ENCODE data around the gene PHACTR4.

The PHACTR4 gene

GRCh38 chr1:28480308-28480707 lies 110.8 kb downstream of the PHACTR4 start:
- Histone ChIP-seq H4K20me1 (ENCODE audit: control insufficient read depth, insufficient read depth, low read depth, low read length) (no peaks in the 10 kb centered on the region), H3K36me3 (ENCODE audit: control insufficient read depth, low read length) (peaks cover 29% of the 10 kb centered on the region), H3F3A (ENCODE audit: control insufficient read depth, insufficient read depth) (no peaks in the 10 kb centered on the region), H3K4me1 (ENCODE audit: control insufficient read depth, low read length) (no peaks in the 10 kb centered on the region), H3K9me3 (ENCODE audit: control insufficient read depth, insufficient read depth, low read length) (no peaks in the 10 kb centered on the region), H3K4me2 (ENCODE audit: low read length) (no peak overlapping the region), H3K4me3 (ENCODE audit: low read length) (no peak overlapping the region), H3K9me2 (replicated peaks; ENCODE audit: control insufficient read depth, low read length) (no peaks in the 10 kb centered on the region), H3K27me3 (ENCODE audit: control insufficient read depth, low read length) (no peaks in the 10 kb centered on the region), H3K79me2 (ENCODE audit: control insufficient read depth, low read length) (no peaks in the 10 kb centered on the region), H3K27ac (ENCODE audit: low read depth, low read length) (no peak overlapping the region)
- TF ChIP-seq EZH2phosphoT487 (IDR thresholded peaks at IDR 0.05; ENCODE audit: borderline replicate concordance, low read length) (no peak), CTCF (IDR thresholded peaks at IDR 0.05; ENCODE audit: low read depth, low read length, poor library complexity, severe bottlenecking) (no peak)

GRCh38 chr1:28482138-28482537 lies 112.6 kb downstream of the PHACTR4 start:
- H3K9me2 ChIP-seq (replicated peaks; ENCODE audit: control insufficient read depth, low read length) = no peaks in the 10 kb centered on the region
- no peak overlapping the region for H3K4me3 ChIP-seq (ENCODE audit: low read length)
- H3K4me2 ChIP-seq (ENCODE audit: low read length) = no peak overlapping the region
- no peaks in the 10 kb centered on the region for H3K79me2 ChIP-seq (ENCODE audit: control insufficient read depth, low read length)
- H3F3A ChIP-seq (ENCODE audit: control insufficient read depth, insufficient read depth) = no peaks in the 10 kb centered on the region; the same call in 1 of the 2 replicates
- no peaks in the 10 kb centered on the region for H3K9me3 ChIP-seq (ENCODE audit: control insufficient read depth, insufficient read depth, low read length)
- no peaks in the 10 kb centered on the region for H3K4me1 ChIP-seq (ENCODE audit: control insufficient read depth, low read length)
- H4K20me1 ChIP-seq (ENCODE audit: control insufficient read depth, insufficient read depth, low read depth, low read length) = no peaks in the 10 kb centered on the region
- no peaks in the 10 kb centered on the region for H3K27me3 ChIP-seq (ENCODE audit: control insufficient read depth, low read length)
- peaks cover 30% of the 10 kb centered on the region for H3K36me3 ChIP-seq (ENCODE audit: control insufficient read depth, low read length)
- no peak overlapping the region for H3K27ac ChIP-seq (ENCODE audit: low read depth, low read length)
- TF ChIP-seq CTCF (IDR thresholded peaks at IDR 0.05; ENCODE audit: low read depth, low read length, poor library complexity, severe bottlenecking) (no peak), EZH2phosphoT487 (IDR thresholded peaks at IDR 0.05; ENCODE audit: borderline replicate concordance, low read length) (no peak)

- no peak overlapping the region for H3K4me2 ChIP-seq (ENCODE audit: low read length)
- no peaks in the 10 kb centered on the region for H3K4me1 ChIP-seq (ENCODE audit: control insufficient read depth, low read length)
- no peaks in the 10 kb centered on the region for H3K9me3 ChIP-seq (ENCODE audit: control insufficient read depth, insufficient read depth, low read length)
- H3K27ac ChIP-seq (ENCODE audit: low read depth, low read length) = no peak overlapping the region
- H3K4me3 ChIP-seq (ENCODE audit: low read length) = no peak overlapping the region
- H3K79me2 ChIP-seq (ENCODE audit: control insufficient read depth, low read length) = no peaks in the 10 kb centered on the region
- H3K9me2 ChIP-seq (replicated peaks; ENCODE audit: control insufficient read depth, low read length) = no peaks in the 10 kb centered on the region
- no peaks in the 10 kb centered on the region for H3K27me3 ChIP-seq (ENCODE audit: control insufficient read depth, low read length)
- no peaks in the 10 kb centered on the region for H4K20me1 ChIP-seq (ENCODE audit: control insufficient read depth, insufficient read depth, low read depth, low read length)
- H3K36me3 ChIP-seq (ENCODE audit: control insufficient read depth, low read length) = peaks cover 30% of the 10 kb centered on the region
- TF ChIP-seq CTCF (IDR thresholded peaks at IDR 0.05; ENCODE audit: low read depth, low read length, poor library complexity, severe bottlenecking) (no peak), EZH2phosphoT487 (IDR thresholded peaks at IDR 0.05; ENCODE audit: borderline replicate concordance, low read length) (no peak)
- no peaks in the 10 kb centered on the region; the same call in 1 of the 2 replicates for H3F3A ChIP-seq (ENCODE audit: control insufficient read depth, insufficient read depth)
Measured at GRCh38 chr1:28482702-28483101, 113.2 kb downstream of the PHACTR4 start.

All from DOHH2 (cell line).